AG10803 (cell line): ENCODE measurements around the gene ENO1.
A peak's percentile ranks its signal among the peaks of the same experiment; 100 is the strongest.

Experiments used
- DNase-seq: peaks from one replicate; pipeline ENCODE4 v3.0.0; 2010; ENCODE audit warnings: low read depth
- H3K4me3 ChIP-seq: 2 replicates; pipeline ENCODE4 v1.5.1; 2011; ENCODE audit warnings: mild to moderate bottlenecking, low read length, control low read depth
- TF ChIP-seq, protein P1 (sequence below): conservative IDR thresholded peaks from 2 replicates; pipeline ENCODE4 v1.5.1; 2011; ENCODE audit warnings: mild to moderate bottlenecking, low read length, control low read depth, inconsistent platforms

Gene ENO1

GRCh38 chr1:8913457-8913856 lies 35.0 kb upstream of the ENO1 start:
- no peak overlapping the region for H3K4me3 ChIP-seq
- TF ChIP-seq, protein P1, sequence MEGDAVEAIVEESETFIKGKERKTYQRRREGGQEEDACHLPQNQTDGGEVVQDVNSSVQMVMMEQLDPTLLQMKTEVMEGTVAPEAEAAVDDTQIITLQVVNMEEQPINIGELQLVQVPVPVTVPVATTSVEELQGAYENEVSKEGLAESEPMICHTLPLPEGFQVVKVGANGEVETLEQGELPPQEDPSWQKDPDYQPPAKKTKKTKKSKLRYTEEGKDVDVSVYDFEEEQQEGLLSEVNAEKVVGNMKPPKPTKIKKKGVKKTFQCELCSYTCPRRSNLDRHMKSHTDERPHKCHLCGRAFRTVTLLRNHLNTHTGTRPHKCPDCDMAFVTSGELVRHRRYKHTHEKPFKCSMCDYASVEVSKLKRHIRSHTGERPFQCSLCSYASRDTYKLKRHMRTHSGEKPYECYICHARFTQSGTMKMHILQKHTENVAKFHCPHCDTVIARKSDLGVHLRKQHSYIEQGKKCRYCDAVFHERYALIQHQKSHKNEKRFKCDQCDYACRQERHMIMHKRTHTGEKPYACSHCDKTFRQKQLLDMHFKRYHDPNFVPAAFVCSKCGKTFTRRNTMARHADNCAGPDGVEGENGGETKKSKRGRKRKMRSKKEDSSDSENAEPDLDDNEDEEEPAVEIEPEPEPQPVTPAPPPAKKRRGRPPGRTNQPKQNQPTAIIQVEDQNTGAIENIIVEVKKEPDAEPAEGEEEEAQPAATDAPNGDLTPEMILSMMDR: no peak
- no peak for DNase-seq

- DNase-seq: no peak
- no peak overlapping the region for H3K4me3 ChIP-seq
- TF ChIP-seq, protein P1: no peak
These were observed 33.2 kb upstream of the ENO1 start for GRCh38 chr1:8911416-8912309.

- TF ChIP-seq, protein P1: no peak
- H3K4me3 ChIP-seq: no peak overlapping the region
- DNase-seq: peak; percentile 13
These were observed 32.4 kb upstream of the ENO1 start for GRCh38 chr1:8910914-8911313.

GRCh38 chr1:8910331-8910730 lies 31.8 kb upstream of the ENO1 start:
- TF ChIP-seq, protein P1: no peak
- H3K4me3 ChIP-seq: no peak overlapping the region
- no peak for DNase-seq

DNA sequence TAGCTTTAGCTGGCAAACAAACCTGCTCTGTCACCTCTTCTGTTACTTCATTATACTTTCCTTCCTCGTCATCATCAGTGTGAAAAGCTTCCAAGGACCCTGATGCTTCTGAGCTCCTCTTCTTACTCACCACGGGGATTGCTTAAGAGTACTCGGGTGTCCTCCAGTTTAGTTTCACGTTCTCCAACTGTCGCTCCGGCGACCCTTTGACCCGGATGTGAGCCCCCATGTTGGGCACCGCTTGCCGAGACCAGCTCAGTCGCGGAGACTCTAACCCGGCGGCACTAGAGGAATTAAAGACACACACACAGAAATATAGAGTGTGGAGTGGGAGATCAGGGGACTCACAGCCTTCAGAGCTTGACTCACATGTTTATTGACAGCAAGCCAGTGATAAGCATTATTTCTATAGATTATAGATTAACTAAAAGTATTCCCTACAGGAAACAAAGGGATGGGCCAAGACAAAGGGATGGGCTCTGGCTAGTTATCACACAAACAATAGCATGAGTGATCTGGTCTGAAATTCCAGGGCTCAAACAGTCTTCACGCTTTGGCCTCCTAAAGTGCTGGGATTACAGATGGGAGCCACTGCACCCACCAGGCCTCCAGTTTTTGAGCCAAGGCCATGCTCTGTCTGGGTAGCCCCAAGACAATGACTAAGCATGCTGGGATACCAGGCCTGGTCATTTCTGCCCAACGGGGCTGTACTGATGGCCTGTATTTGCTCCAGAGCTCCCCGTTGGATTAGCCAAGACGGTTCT lies 30.1 kb upstream of the ENO1 start:
- no peak for DNase-seq
- TF ChIP-seq, protein P1: no peak
- H3K4me3 ChIP-seq: no peak overlapping the region

DNA sequence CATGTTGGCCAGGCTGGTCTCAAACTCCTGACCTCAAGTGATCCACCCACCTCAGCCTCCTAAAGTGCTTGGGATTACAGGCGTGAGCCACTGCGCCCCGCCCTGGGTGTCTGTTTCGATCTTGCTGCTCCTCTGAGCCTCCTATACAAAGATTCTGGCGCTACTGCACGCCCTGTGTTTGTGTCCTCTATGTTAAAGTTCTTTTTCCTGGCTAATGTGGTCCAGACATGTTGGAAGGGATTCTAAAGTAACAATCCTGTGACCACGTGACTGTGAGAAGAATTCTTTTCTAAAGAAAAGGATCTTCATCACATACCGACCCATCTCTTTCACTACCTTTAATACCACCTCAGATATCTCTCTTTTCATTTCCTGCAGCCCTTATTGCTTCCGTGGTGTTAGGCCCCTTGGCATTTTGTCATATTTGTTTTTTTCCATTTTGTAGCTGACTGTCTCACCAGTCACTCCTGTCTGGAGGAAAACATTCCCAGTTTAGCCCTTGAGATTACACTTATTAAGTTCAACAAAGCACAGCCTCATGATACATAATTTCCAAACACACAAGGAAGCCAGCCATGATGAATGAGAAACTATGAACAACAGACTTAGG lies 27.2 kb upstream of the ENO1 start:
- peak; percentile 52 for DNase-seq
- H3K4me3 ChIP-seq: no peak overlapping the region
- TF ChIP-seq, protein P1: no peak
